Lung (tissue), 12 donors: Measurements from ENCODE around the gene PAM. TPM values are rescaled to one million over a fixed set of nuclear protein-coding genes. Genes with fewer than 3 reads are reported as not detected.

Source experiments
- ATAC-seq: fragments of 200-7000 bp; cut with Tn5 transposase; one replicate; pipeline ENCODE4 v1.9.1; 2020; ENCODE audit warnings: moderate number of reproducible peaks; ENCODE audit not compliant: insufficient read depth, low FRiP score
- DNase-seq, 3 donors: peaks; one replicate each; pipeline ENCODE4 v3.0.0-alpha.2; 2013 to 2017
- H3K27ac ChIP-seq, 2 donors: one replicate each; pipeline ENCODE4 v1.5.1; 2013; ENCODE audit warnings: mild to moderate bottlenecking in 2 of 2, moderate library complexity in 2 of 2, control low read depth in 1 of 2, inconsistent platforms in 1 of 2, low read depth in 1 of 2, low read length in 1 of 2
- H3K27me3 ChIP-seq, 3 donors: one replicate each; pipeline ENCODE4 v1.5.1; 2013; ENCODE audit warnings: low read length in 2 of 3; ENCODE audit not compliant: control insufficient read depth in 3 of 3, insufficient read depth in 3 of 3
- H3K36me3 ChIP-seq, 4 donors: one replicate each; pipeline ENCODE4 v1.5.1; 2013; ENCODE audit warnings: low read length in 4 of 4, mild to moderate bottlenecking in 1 of 4, moderate library complexity in 1 of 4; ENCODE audit not compliant: control insufficient read depth in 4 of 4, insufficient read depth in 4 of 4
- H3K4me1 ChIP-seq, 5 donors: one replicate each; pipeline ENCODE4 v1.5.1; 2013; ENCODE audit warnings: low read length in 5 of 5, mild to moderate bottlenecking in 2 of 5, moderate library complexity in 1 of 5; ENCODE audit not compliant: control insufficient read depth in 5 of 5, insufficient read depth in 5 of 5
- H3K4me3 ChIP-seq: one replicate; pipeline ENCODE4 v1.5.1; 2013; ENCODE audit warnings: mild to moderate bottlenecking, control low read depth, moderate library complexity
- H3K9ac ChIP-seq, 2 donors: one replicate each; pipeline ENCODE4 v1.5.1; 2013; ENCODE audit warnings: low read length in 2 of 2, control low read depth in 1 of 2; ENCODE audit not compliant: insufficient read depth in 1 of 2
- H3K9me3 ChIP-seq, 4 donors: one replicate each; pipeline ENCODE4 v1.5.1; 2013; ENCODE audit warnings: low read length in 3 of 4, mild to moderate bottlenecking in 1 of 4, moderate library complexity in 1 of 4; ENCODE audit not compliant: control insufficient read depth in 4 of 4, insufficient read depth in 3 of 4
- WGBS, 2 donors: extraction: QIAGEN DNeasy Blood & Tissue Kit; methylation state at CpG; one replicate each; pipeline ENCODE4 v1.1.7; 2013; 5-methylcytosine and 5-hydroxymethylcytosine counted together
- polyA plus RNA-seq, 2 donors: library from polyadenylated mRNA; stranded (reverse); fragments of 200-250 nt; gene quantifications; one replicate each; pipeline ENCODE4 v1.2.1, GENCODE V29; 2013
- total RNA-seq, 2 donors: library from RNA; depleted of rRNA in 1 of 2; stranded (reverse); fragments of >200 nt in 1 of 2; gene quantifications; one replicate each; pipeline ENCODE4 v1.2.1, GENCODE V29; 2014 to 2021
- TF ChIP-seq, protein P1 (sequence below): IDR thresholded peaks from 2 replicates; pipeline ENCODE4 v1.5.1; 2012; ENCODE audit warnings: mild to moderate bottlenecking; ENCODE audit errors: control extremely low read depth, extremely low read depth
- donor health status: control.
- donor health status: control.
- donor health status: Bipolar disorder and iron deficiency.
- donor health status: healthy.
- donor health status: DM: yes; HTN: yes; CAD: no.

Gene PAM
- total and polyA plus RNA-seq, 4 donors, result 117 to 248 (median 151) TPM

DNA sequence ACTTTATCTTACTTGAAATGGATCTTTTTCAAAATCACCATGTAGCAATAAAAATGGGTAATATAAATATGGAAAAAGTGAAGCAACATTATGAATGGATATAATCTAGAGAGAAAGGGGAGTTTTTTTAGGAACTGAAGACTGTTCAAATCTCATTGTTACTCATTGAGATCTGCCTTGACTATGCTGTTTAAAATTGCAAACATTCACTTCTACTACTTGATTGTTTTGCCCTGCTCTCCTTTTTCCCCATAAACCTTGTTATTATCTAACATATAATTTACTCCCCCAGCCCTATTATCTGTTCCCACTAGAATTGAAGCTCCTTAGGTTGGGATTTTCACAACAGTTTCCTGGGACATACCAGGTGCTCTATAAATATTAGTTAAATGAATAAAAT is 22.0 kb downstream of the PAM start:
- Histone ChIP-seq H3K4me3 (no peak overlapping the region), H3K27ac (no peak overlapping the region), H3K27me3 (no peaks in the 10 kb centered on the region), H3K9me3 (no peaks in the 10 kb centered on the region), H3K36me3 (no peaks in the 10 kb centered on the region), H3K9ac (no peak overlapping the region), H3K4me1 (peaks cover 0 to 16% (median 0%) of the 10 kb centered on the region in 5 donors)
- no peak for DNase-seq
- no peak for ATAC-seq
- TF ChIP-seq, protein P1, sequence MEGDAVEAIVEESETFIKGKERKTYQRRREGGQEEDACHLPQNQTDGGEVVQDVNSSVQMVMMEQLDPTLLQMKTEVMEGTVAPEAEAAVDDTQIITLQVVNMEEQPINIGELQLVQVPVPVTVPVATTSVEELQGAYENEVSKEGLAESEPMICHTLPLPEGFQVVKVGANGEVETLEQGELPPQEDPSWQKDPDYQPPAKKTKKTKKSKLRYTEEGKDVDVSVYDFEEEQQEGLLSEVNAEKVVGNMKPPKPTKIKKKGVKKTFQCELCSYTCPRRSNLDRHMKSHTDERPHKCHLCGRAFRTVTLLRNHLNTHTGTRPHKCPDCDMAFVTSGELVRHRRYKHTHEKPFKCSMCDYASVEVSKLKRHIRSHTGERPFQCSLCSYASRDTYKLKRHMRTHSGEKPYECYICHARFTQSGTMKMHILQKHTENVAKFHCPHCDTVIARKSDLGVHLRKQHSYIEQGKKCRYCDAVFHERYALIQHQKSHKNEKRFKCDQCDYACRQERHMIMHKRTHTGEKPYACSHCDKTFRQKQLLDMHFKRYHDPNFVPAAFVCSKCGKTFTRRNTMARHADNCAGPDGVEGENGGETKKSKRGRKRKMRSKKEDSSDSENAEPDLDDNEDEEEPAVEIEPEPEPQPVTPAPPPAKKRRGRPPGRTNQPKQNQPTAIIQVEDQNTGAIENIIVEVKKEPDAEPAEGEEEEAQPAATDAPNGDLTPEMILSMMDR, result no peak

DNA sequence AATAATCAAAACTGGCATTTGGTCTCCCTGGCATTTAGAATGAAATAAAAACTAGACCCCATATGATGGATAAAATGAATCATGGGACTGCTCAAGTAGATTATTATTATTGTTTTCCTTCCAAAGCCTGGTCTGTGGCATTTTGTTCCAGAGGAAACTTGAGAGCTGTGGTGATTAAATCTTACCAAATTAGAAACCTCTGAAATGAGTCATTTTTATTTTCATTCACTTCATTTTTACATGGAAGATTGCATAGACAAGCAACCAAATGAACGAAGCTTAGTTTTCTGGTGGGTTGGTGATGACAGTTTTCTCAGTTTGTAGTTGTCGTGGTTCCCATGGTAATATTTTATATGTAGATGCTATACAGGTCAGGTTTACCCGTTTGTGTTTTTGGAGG is 23.4 kb downstream of the PAM start:
- Histone ChIP-seq H3K36me3 (no peaks in the 10 kb centered on the region), H3K9me3 (no peaks in the 10 kb centered on the region), H3K27me3 (no peaks in the 10 kb centered on the region), H3K9ac (no peak overlapping the region), H3K27ac (peak overlapping the region in 1 of 2 donors; percentile 45), H3K4me1 (peaks cover 0 to 16% (median 0%) of the 10 kb centered on the region in 5 donors), H3K4me3 (no peak overlapping the region)
- DNase-seq (no peak), ATAC-seq (no peak)
- TF ChIP-seq, protein P1, result no peak
- 81 to 87% methylated on average over 3 of the region's 3 CpGs for WGBS, 2 donors

DNA sequence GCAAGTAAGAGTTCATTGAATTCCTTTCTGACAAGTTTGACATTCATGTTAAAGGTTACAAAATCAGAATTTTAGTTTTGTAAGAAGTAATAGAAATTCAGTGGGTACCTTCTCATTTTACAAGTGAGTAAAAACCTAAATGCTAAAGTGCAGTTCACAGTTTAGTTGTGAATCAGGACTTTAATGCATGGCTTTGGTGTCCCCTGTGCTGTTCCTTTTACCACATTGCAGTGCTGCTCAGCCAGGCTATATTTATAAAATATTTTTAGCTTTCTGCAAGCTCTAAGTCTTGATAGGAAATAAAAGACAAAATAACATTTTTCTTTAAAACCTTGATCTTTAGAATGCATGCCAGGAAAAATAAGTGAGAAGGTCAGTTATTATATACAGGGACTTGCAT is 26.3 kb downstream of the PAM start:
- Histone ChIP-seq H3K4me1 (peaks cover 0 to 19% (median 0%) of the 10 kb centered on the region in 5 donors), H3K36me3 (no peaks in the 10 kb centered on the region), H3K9ac (no peak overlapping the region), H3K4me3 (no peak overlapping the region), H3K27ac (no peak overlapping the region), H3K9me3 (peaks cover 0 to 3% (median 0%) of the 10 kb centered on the region in 4 donors), H3K27me3 (no peaks in the 10 kb centered on the region)
- TF ChIP-seq, protein P1, result no peak
- no peak for ATAC-seq
- DNase-seq, result no peak

DNA sequence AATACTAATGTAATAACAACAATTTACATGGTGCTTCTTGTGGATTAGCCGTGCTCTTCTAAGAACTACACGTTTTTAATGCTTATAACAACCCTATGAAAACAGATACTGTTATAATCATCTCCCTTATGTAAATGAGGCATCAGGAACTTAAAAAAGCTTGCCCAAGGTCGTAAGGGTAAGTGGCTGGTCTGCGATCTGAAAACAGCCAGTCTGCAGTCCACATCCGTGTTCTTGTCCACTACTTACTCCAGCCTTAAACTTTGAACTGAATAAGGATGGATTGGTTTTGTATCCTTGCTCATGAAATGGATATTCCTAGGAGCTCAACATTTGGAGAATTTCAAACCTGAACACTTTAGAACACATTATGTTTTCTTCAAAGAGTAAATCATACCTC is 26.7 kb downstream of the PAM start:
- Histone ChIP-seq H3K9me3 (peaks cover 0 to 3% (median 0%) of the 10 kb centered on the region in 4 donors), H3K36me3 (no peaks in the 10 kb centered on the region), H3K4me1 (peaks cover 0 to 19% (median 0%) of the 10 kb centered on the region in 5 donors), H3K9ac (no peak overlapping the region), H3K4me3 (no peak overlapping the region), H3K27me3 (no peaks in the 10 kb centered on the region), H3K27ac (peak overlapping the region in 1 of 2 donors; percentile 40)
- WGBS, 2 donors, result 45 to 51% methylated on average over 5 of the region's 5 CpGs
- TF ChIP-seq, protein P1, result no peak
- DNase-seq, result no peak
- ATAC-seq, result no peak
